Loucy (cell line): Measurements from ENCODE around the gene OR5A2.
"Not testable (repeated sequence)": the region's sequence is repeated elsewhere in the genome, so short reads cannot be mapped to it uniquely, and the experiment has no call there.

Source experiments
- H2AFZ ChIP-seq: fragments of 200-600 bp; sonication (generic); 2 replicates; pipeline ENCODE4 v1.6.0; 2016; ENCODE audit warnings: antibody characterized with exemption, mild to moderate bottlenecking, low read length, moderate library complexity
- H3F3A ChIP-seq: fragments of 200-600 bp; 2 replicates; pipeline ENCODE4 v1.6.0; 2016; ENCODE audit warnings: antibody characterized with exemption, low read depth, mild to moderate bottlenecking
- H3K27me3 ChIP-seq: fragments of 200-600 bp; sonication (generic); 2 replicates; pipeline ENCODE4 v1.6.1; 2014; ENCODE audit warnings: low read length, mild to moderate bottlenecking; ENCODE audit not compliant: insufficient read depth, poor library complexity, severe bottlenecking
- H3K36me3 ChIP-seq: fragments of 200-600 bp; sonication (generic); 2 replicates; pipeline ENCODE4 v1.6.1; 2016; ENCODE audit warnings: low read length; ENCODE audit not compliant: insufficient read depth
- H3K4me1 ChIP-seq: fragments of 200-600 bp; sonication (generic); 2 replicates; pipeline ENCODE4 v1.5.1; 2014; ENCODE audit warnings: low read length, mild to moderate bottlenecking; ENCODE audit not compliant: insufficient read depth, poor library complexity, severe bottlenecking
- H3K4me2 ChIP-seq: fragments of 200-600 bp; sonication (generic); 2 replicates; pipeline ENCODE4 v1.6.0; 2014; ENCODE audit warnings: antibody characterized with exemption, low read length, low read depth, mild to moderate bottlenecking; ENCODE audit not compliant: poor library complexity, severe bottlenecking
- H3K4me3 ChIP-seq: fragments of 200-600 bp; sonication (generic); 2 replicates; pipeline ENCODE4 v1.5.1; 2014; ENCODE audit warnings: low read length, mild to moderate bottlenecking, mixed read lengths; ENCODE audit not compliant: poor library complexity, severe bottlenecking
- H3K79me2 ChIP-seq: fragments of 200-600 bp; sonication (generic); 2 replicates; pipeline ENCODE4 v1.6.1; 2014; ENCODE audit warnings: low read length; ENCODE audit not compliant: insufficient read depth
- H3K9ac ChIP-seq: fragments of 200-600 bp; sonication (generic); 2 replicates; pipeline ENCODE4 v1.6.0; 2014; ENCODE audit warnings: mild to moderate bottlenecking, low read depth, low read length, moderate library complexity; ENCODE audit not compliant: poor library complexity, severe bottlenecking
- H3K9me2 ChIP-seq: fragments of 200-600 bp; sonication (generic); replicated peaks from 2 replicates; pipeline ENCODE4 v1.6.1; 2016; ENCODE audit warnings: low read depth, low read length, mixed read lengths
- H3K9me3 ChIP-seq: fragments of 200-600 bp; sonication (generic); 2 replicates; pipeline ENCODE4 v1.6.1; 2014; ENCODE audit warnings: mild to moderate bottlenecking, antibody characterized with exemption, low read length, low read depth; ENCODE audit not compliant: insufficient read depth
- H4K20me1 ChIP-seq: fragments of 200-600 bp; sonication (generic); 2 replicates; pipeline ENCODE4 v1.6.0; 2014; ENCODE audit warnings: antibody characterized with exemption, low read length, mild to moderate bottlenecking; ENCODE audit not compliant: insufficient read depth, poor library complexity, severe bottlenecking
- EZH2phosphoT487 ChIP-seq: fragments of 200-600 bp; IDR thresholded peaks from 2 replicates; pipeline ENCODE4 v1.6.1; 2018; ENCODE audit warnings: antibody characterized with exemption, mild to moderate bottlenecking, moderate library complexity, borderline replicate concordance
- TF ChIP-seq, protein P1 (sequence below): fragments of 200-600 bp; sonication (generic); conservative IDR thresholded peaks from 2 replicates; pipeline ENCODE4 v1.5.1; 2014; ENCODE audit warnings: mild to moderate bottlenecking, antibody characterized with exemption, low read length

Gene OR5A2

DNA sequence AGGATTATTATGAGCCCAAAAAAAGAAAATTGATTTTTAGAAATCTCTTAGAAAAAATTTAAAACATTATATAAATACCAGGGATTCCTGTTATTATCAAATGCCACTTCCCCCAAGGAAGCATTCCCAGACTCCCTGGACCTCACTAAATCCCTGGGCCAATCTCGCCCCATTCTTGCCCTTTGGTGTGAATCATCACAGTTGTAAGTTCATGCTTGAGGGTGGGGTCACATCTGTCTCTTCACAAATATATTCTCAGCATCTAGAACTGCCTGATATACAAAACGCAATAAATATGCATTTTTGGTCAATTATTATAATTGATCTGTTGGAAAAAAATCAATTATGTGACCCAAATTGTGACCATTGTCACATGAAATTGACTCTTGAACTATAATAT, 22.3 kb upstream of the OR5A2 start:
- no peak overlapping the region for H2AFZ ChIP-seq
- H3K4me2 ChIP-seq, result no peak overlapping the region
- no peaks in the 10 kb centered on the region for H3K9me2 ChIP-seq
- H3K4me1 ChIP-seq, result no peaks in the 10 kb centered on the region
- no peaks in the 10 kb centered on the region for H4K20me1 ChIP-seq
- no peak for TF ChIP-seq EZH2phosphoT487
- TF ChIP-seq, protein P1, sequence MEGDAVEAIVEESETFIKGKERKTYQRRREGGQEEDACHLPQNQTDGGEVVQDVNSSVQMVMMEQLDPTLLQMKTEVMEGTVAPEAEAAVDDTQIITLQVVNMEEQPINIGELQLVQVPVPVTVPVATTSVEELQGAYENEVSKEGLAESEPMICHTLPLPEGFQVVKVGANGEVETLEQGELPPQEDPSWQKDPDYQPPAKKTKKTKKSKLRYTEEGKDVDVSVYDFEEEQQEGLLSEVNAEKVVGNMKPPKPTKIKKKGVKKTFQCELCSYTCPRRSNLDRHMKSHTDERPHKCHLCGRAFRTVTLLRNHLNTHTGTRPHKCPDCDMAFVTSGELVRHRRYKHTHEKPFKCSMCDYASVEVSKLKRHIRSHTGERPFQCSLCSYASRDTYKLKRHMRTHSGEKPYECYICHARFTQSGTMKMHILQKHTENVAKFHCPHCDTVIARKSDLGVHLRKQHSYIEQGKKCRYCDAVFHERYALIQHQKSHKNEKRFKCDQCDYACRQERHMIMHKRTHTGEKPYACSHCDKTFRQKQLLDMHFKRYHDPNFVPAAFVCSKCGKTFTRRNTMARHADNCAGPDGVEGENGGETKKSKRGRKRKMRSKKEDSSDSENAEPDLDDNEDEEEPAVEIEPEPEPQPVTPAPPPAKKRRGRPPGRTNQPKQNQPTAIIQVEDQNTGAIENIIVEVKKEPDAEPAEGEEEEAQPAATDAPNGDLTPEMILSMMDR, result no peak
- H3K4me3 ChIP-seq, result no peak overlapping the region
- H3K79me2 ChIP-seq, result no peaks in the 10 kb centered on the region
- H3K9ac ChIP-seq, result no peak overlapping the region
- no peaks in the 10 kb centered on the region for H3K9me3 ChIP-seq
- H3K27me3 ChIP-seq, result no peaks in the 10 kb centered on the region
- no peaks in the 10 kb centered on the region for H3K36me3 ChIP-seq
- no peaks in the 10 kb centered on the region for H3F3A ChIP-seq

DNA sequence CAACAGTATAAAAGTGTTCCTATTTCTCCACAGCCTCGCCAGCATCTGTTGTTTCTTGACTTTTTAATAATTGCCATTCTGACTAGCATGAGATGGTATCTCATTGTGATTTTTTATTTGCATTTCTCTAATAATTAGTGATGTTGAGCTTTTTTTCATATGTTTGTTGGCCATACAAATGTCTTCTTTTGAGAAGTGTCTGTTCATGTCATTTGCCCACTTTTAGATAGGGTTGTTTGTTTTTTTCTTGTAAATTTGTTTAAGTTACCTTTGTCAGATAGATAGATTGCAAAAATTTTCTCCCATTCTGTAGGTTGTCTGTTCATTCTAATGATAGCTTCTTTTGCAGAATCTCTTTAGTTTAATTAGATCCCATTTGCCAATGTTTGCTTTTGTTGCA, 19.4 kb upstream of the OR5A2 start:
- not testable (repeated sequence) for H3K9me3 ChIP-seq, H3K36me3 ChIP-seq, H2AFZ ChIP-seq, H3K4me2 ChIP-seq, H3K4me3 ChIP-seq, H4K20me1 ChIP-seq, H3K9ac ChIP-seq, H3K9me2 ChIP-seq, H3K4me1 ChIP-seq, H3K27me3 ChIP-seq, H3F3A ChIP-seq, H3K79me2 ChIP-seq

DNA sequence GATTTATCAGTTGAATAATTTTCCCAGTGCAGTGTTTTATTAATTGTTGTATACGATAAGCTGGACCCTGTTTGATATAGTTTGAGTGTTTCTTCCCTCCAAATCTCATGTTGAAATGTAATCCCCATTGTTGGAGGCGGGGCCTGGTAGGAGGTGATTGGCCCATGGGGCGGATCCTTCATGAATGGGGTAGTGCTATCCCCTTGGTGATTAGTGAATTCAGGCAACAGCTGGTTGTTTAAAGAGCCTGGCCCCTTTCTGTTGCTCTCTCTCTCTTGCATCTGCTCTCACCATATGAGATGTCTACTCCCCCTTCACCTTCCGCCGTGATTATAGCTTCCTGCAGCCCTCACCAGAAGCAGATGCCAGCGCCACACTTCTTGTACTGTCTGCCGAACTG, 11.6 kb upstream of the OR5A2 start:
- no peaks in the 10 kb centered on the region for H3F3A ChIP-seq
- no peaks in the 10 kb centered on the region for H3K79me2 ChIP-seq
- H3K36me3 ChIP-seq, result no peaks in the 10 kb centered on the region
- no peaks in the 10 kb centered on the region for H3K4me1 ChIP-seq
- H3K9ac ChIP-seq, result no peak overlapping the region
- H2AFZ ChIP-seq, result no peak overlapping the region
- no peak overlapping the region for H3K4me3 ChIP-seq
- H3K9me3 ChIP-seq, result no peaks in the 10 kb centered on the region
- H3K9me2 ChIP-seq, result no peaks in the 10 kb centered on the region
- no peak overlapping the region for H3K4me2 ChIP-seq
- H4K20me1 ChIP-seq, result no peaks in the 10 kb centered on the region
- H3K27me3 ChIP-seq, result no peaks in the 10 kb centered on the region
- TF ChIP-seq, protein P1, result no peak
- TF ChIP-seq EZH2phosphoT487, result no peak

DNA sequence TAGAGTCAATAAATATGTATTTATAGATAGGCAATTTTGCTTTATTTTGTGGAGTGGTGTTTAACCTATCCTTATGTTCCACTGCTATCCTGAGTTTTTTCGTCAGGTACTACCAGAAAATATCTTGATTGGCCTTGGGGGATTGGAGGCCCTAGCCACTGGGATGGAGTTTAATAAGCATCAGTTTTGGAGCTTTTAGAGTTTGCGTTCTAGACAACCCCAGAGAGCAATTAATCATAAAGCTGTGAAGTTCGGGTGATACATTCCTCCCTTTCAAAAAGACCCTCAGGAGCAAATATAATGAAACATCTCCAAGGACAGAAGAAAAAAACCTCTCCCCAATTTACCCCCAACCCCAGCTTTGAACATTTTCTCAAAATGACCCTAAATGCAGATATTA, 10.0 kb upstream of the OR5A2 start, which contains the start of gene OR5A1:
TSS of gene OR5A1 (plus strand) at position 301 of the 400 bp plus-strand sequence. CDS start 6,700 bp downstream, outside the sequence.
- H3K9me3 ChIP-seq, result no peaks in the 10 kb centered on the region
- H3K9ac ChIP-seq, result no peak within 1 kb of the TSS
- H3K27me3 ChIP-seq, result no peaks in the 10 kb centered on the region
- no peak within 1 kb of the TSS for H3K4me2 ChIP-seq
- TF ChIP-seq, protein P1, result no peak
- H3F3A ChIP-seq, result no peaks in the 10 kb centered on the region
- H3K79me2 ChIP-seq, result no peaks in the 10 kb centered on the region
- no peaks in the 10 kb centered on the region for H3K9me2 ChIP-seq
- no peaks in the 10 kb centered on the region for H3K36me3 ChIP-seq
- no peaks in the 10 kb centered on the region for H4K20me1 ChIP-seq
- H3K4me3 ChIP-seq, result no peak within 1 kb of the TSS
- no peak within 1 kb of the TSS for H2AFZ ChIP-seq
- no peaks in the 10 kb centered on the region for H3K4me1 ChIP-seq
